HepG2 (cell line): ENCODE measurements around the gene PLCB2. TPM values are rescaled to one million over a fixed set of nuclear protein-coding genes. Genes with fewer than 3 reads are reported as not detected.

ENCODE experiments used
- ATAC-seq: fragments of 200-7000 bp; cut with Tn5 transposase; 3 replicates; pipeline ENCODE4 v1.9.1; 2020; ENCODE audit warnings: mild to moderate bottlenecking, moderate library complexity
- BruUV-seq: library from RNA; stranded (reverse); fragments of 400-500 nt; replicated peaks from 2 replicates; lab custom pipeline; 2021; lab: Mats Ljungman, UMichigan
- CTCF ChIA-PET: fragments of 300-600 bp; formaldehyde crosslinking; extraction: SDS; loops from one replicate; lab custom pipeline; 2021; ENCODE audit warnings: low total read pairs, inconsistent platforms, low intra/inter-chr PET ratio; lab: Yijun Ruan, JAX
- POLR2A ChIA-PET: fragments of 350-600 bp; sonication (Branson Sonifier 250); formaldehyde crosslinking; loops from one replicate; lab custom pipeline; 2020; ENCODE audit warnings: antibody characterized with exemption, inconsistent platforms; lab: Yijun Ruan, JAX
- DNase-seq: peaks from one replicate; pipeline ENCODE4 v3.0.0-alpha.2; 2015; ENCODE audit warnings: low spot score
- FAIRE-seq: peaks from 3 replicates; lab custom pipeline; 2011; peaks lifted over from hg19 to GRCh38; lab: Jason Lieb, UNC
- H2AFZ ChIP-seq: one replicate; pipeline ENCODE4 v1.6.1; 2011; ENCODE audit warnings: low read length, inconsistent platforms
- H3K27ac ChIP-seq: fragments of 300-600 bp; 3 replicates; pipeline ENCODE4 v1.8.0; 2011; ENCODE audit warnings: mixed run types, mild to moderate bottlenecking, mixed read lengths, low read length, inconsistent platforms; ENCODE audit not compliant: insufficient read depth; ENCODE audit errors: extremely low read length
- H3K27me3 ChIP-seq, 2 experiments: fragments of 200-600 bp in 1 of 2; 2 replicates in 1 of 2; 3 replicates in 1 of 2; pipeline versions ENCODE4 v1.6.0 to v1.8.0; 2011; ENCODE audit warnings: low read length in 2 of 2, mild to moderate bottlenecking in 2 of 2, moderate library complexity in 2 of 2, inconsistent platforms in 1 of 2; ENCODE audit not compliant: insufficient read depth in 2 of 2, control insufficient read depth in 1 of 2
- H3K36me3 ChIP-seq, 2 experiments: fragments of 200-600 bp in 1 of 2; replicated peaks in 1 of 2; 2 replicates in 1 of 2; 3 replicates in 1 of 2; pipeline versions ENCODE4 v1.5.1 to v1.8.0; 2011; ENCODE audit warnings: low read length in 2 of 2, inconsistent platforms in 1 of 2; ENCODE audit not compliant: insufficient read depth in 2 of 2, control insufficient read depth in 1 of 2
- H3K4me1 ChIP-seq: 2 replicates; pipeline ENCODE4 v1.5.1; 2012; ENCODE audit warnings: low read length, inconsistent platforms; ENCODE audit not compliant: insufficient read depth
- H3K4me2 ChIP-seq: 2 replicates; pipeline ENCODE4 v1.6.0; 2011; ENCODE audit warnings: low read depth, low read length, inconsistent platforms
- H3K4me3 ChIP-seq, 3 experiments: fragments of 200-600 bp in 1 of 3; sonication (generic), shearing (Covaris generic) in 1 of 3; replicated peaks in 1 of 3; 2 replicates each; pipeline ENCODE4 v1.5.1; 2011 to 2016; ENCODE audit warnings: low read length in 3 of 3, inconsistent platforms in 2 of 3, low read depth in 2 of 3, mild to moderate bottlenecking in 2 of 3, control low read depth in 1 of 3, mixed read lengths in 1 of 3; ENCODE audit not compliant: insufficient read depth in 1 of 3
- H3K79me2 ChIP-seq: one replicate; pipeline ENCODE4 v1.6.1; 2011; ENCODE audit warnings: low read length, inconsistent platforms; ENCODE audit not compliant: insufficient read depth
- H3K9ac ChIP-seq: 2 replicates; pipeline ENCODE4 v1.6.0; 2011; ENCODE audit warnings: mild to moderate bottlenecking, low read depth, low read length, inconsistent platforms; ENCODE audit not compliant: insufficient read depth
- H3K9me3 ChIP-seq: 2 replicates; pipeline ENCODE4 v1.5.1; 2012; ENCODE audit warnings: mild to moderate bottlenecking, low read length
- H4K20me1 ChIP-seq: 2 replicates; pipeline ENCODE4 v1.6.0; 2011; ENCODE audit warnings: inconsistent platforms, mild to moderate bottlenecking, low read length, moderate library complexity; ENCODE audit not compliant: insufficient read depth
- BORCS8-MEF2B ChIP-seq: sonication (generic); formaldehyde crosslinking; IDR thresholded peaks from 2 replicates; pipeline ENCODE4 v1.8.0; 2022; ENCODE audit warnings: mild to moderate bottlenecking, missing genetic modification reagents
- CENPBD1 ChIP-seq: sonication (generic); formaldehyde crosslinking; IDR thresholded peaks from 2 replicates; pipeline ENCODE4 v1.8.0; 2022; ENCODE audit warnings: missing genetic modification reagents, low read depth, mild to moderate bottlenecking, borderline replicate concordance
- CREBL2 ChIP-seq: sonication (generic); formaldehyde crosslinking; IDR thresholded peaks from 2 replicates; pipeline ENCODE4 v1.8.1; 2023; ENCODE audit warnings: missing genetic modification reagents, mild to moderate bottlenecking, borderline replicate concordance
- DBP ChIP-seq: sonication (generic); formaldehyde crosslinking; IDR thresholded peaks from 2 replicates; pipeline ENCODE4 v1.4.0; 2020; ENCODE audit warnings: missing genetic modification reagents; ENCODE audit errors: not compliant biosample characterization
- ELF1 ChIP-seq: sonication (generic); formaldehyde crosslinking; IDR thresholded peaks from 2 replicates; pipeline ENCODE4 v1.4.0; 2020; ENCODE audit warnings: missing genetic modification reagents
- ELF3 ChIP-seq: IDR thresholded peaks from 2 replicates; pipeline ENCODE4 v1.6.1; 2016; ENCODE audit warnings: missing genetic modification reagents, missing compliant biosample characterization
- ISX ChIP-seq: sonication (generic); formaldehyde crosslinking; conservative IDR thresholded peaks from 2 replicates; pipeline ENCODE4 v1.5.0; 2020; ENCODE audit warnings: missing genetic modification reagents
- PITX1 ChIP-seq: sonication (generic); formaldehyde crosslinking; IDR thresholded peaks from 2 replicates; pipeline ENCODE4 v1.5.1; 2020; ENCODE audit warnings: mild to moderate bottlenecking, missing genetic modification reagents
- RBM39 ChIP-seq: fragments of 200-400 bp; formaldehyde crosslinking; IDR thresholded peaks from one replicate; pipeline ENCODE4 v1.6.1; 2018; ENCODE audit warnings: antibody characterized with exemption, mild to moderate bottlenecking, low read depth, low read length; ENCODE audit not compliant: poor library complexity, severe bottlenecking
- REL ChIP-seq: sonication (generic); formaldehyde crosslinking; conservative IDR thresholded peaks from 2 replicates; pipeline ENCODE4 v1.8.0; 2022; ENCODE audit warnings: mild to moderate bottlenecking, missing genetic modification reagents, moderate library complexity
- RXRA ChIP-seq: sonication (generic); formaldehyde crosslinking; IDR thresholded peaks from 2 replicates; pipeline ENCODE4 v1.5.1; 2020; ENCODE audit warnings: missing genetic modification reagents
- STAG1 ChIP-seq: sonication (generic); formaldehyde crosslinking; IDR thresholded peaks from 2 replicates; pipeline ENCODE4 v1.4.0; 2020; ENCODE audit warnings: missing genetic modification reagents
- THAP8 ChIP-seq: sonication (generic); formaldehyde crosslinking; IDR thresholded peaks from 2 replicates; pipeline ENCODE4 v1.5.1; 2020; ENCODE audit warnings: missing genetic modification reagents, mild to moderate bottlenecking, borderline replicate concordance
- ZNF546 ChIP-seq: sonication (generic); formaldehyde crosslinking; conservative IDR thresholded peaks from 2 replicates; pipeline ENCODE4 v1.8.1; 2023; ENCODE audit warnings: mild to moderate bottlenecking, missing genetic modification reagents
- WGBS: methylation state at CpG from one replicate; pipeline ENCODE4 v1.1.6; 2017; ENCODE audit warnings: low lambda C conversion rate; 5-methylcytosine and 5-hydroxymethylcytosine counted together
- in situ Hi-C: cut with HindIII; loops from 2 replicates; pipeline ENCODE4 v1.10.0; 2017; ENCODE audit warnings: low pct_unique_long_range_greater_than_20kb; ENCODE audit not compliant: extremely low pct_ligation_motif_present
- intact Hi-C: fragments of 100-400 bp; cut with micrococcal nuclease; formaldehyde crosslinking; loops from one replicate; pipeline ENCODE4 v1.10.0; 2022; ENCODE audit not compliant: unreplicated experiment
- polyA plus RNA-seq, 8 experiments: library from polyadenylated mRNA; depleted of rRNA in 3 of 8; stranded (reverse) in 7 of 8; unstranded in 1 of 8; fragments of >200 nt; fragmentation: Illumina TruSeq in 4 of 8; extraction: Trizol in 4 of 8; gene quantifications; 2 replicates each; pipeline versions ENCODE4 v1.2.1 to v1.2.3, GENCODE V29; 2011 to 2016; ENCODE audit warnings: low read depth in 4 of 8, missing spikeins in 1 of 8, mixed read lengths in 1 of 8; ENCODE audit not compliant: insufficient read depth in 1 of 8
- total RNA-seq, 5 experiments: library from RNA; depleted of rRNA; stranded (reverse); fragments of >200 nt; fragmentation: Illumina TruSeq; extraction: Trizol; gene quantifications; 2 replicates each; pipeline ENCODE4 v1.2.3, GENCODE V29; 2016; ENCODE audit warnings: low read depth in 1 of 5

Gene PLCB2
- total and polyA plus RNA-seq, 2 of the 13 experiments (the other 11 are each of a cell fraction or from before 2014, with no cell fraction given) = 0.11 TPM; not detected in 1

GRCh38 chr15:40264321-40265153, 43.2 kb downstream of the PLCB2 start:
- ATAC-seq (no peak), DNase-seq (no peak), FAIRE-seq (no peak)
- Histone ChIP-seq H4K20me1 (no peaks in the 10 kb centered on the region), H3K27me3 (peaks cover 6 to 36% of the 10 kb centered on the region in 2 experiments; a peak in 4 of 5 replicates), H3K79me2 (no peaks in the 10 kb centered on the region), H2AFZ (no peak overlapping the region), H3K4me1 (no peaks in the 10 kb centered on the region), H3K4me2 (no peak overlapping the region), H3K9ac (no peak overlapping the region), H3K4me3 (no peak overlapping the region), H3K27ac (no peak overlapping the region), H3K36me3 (no peaks in the 10 kb centered on the region), H3K9me3 (no peaks in the 10 kb centered on the region)
- TF ChIP-seq CENPBD1 (CRISPR knock-in tag) (no peak), DBP (CRISPR knock-in tag) (no peak), BORCS8-MEF2B (CRISPR knock-in tag) (no peak), PITX1 (CRISPR knock-in tag) (no peak), STAG1 (CRISPR knock-in tag) (no peak), ELF3 (CRISPR knock-in tag) (no peak), RBM39 (no peak), RXRA (no peak), REL (CRISPR knock-in tag) (no peak), ISX (CRISPR knock-in tag) (no peak), ZNF546 (CRISPR knock-in tag) (no peak), THAP8 (no peak), CREBL2 (CRISPR knock-in tag) (no peak), ELF1 (CRISPR knock-in tag) (no peak)
- ChIA-PET CTCF (no interaction called here), POLR2A (no interaction called here)
- in situ Hi-C loops = no loop called here
- intact Hi-C loops = no loop called here
- BruUV-seq = no TSS peak
- WGBS = 49% methylated on average over 15 of the region's 16 CpGs
